Mesendoderm (in vitro differentiated cells): ENCODE data around the gene CPT1A.

ENCODE experiments used
- DNase-seq: peaks from one replicate; pipeline ENCODE4 v3.0.0; 2013
- H2AK5ac ChIP-seq: 2 replicates; pipeline ENCODE4 v1.6.1; 2013; ENCODE audit warnings: low read length, inconsistent platforms
- H2BK120ac ChIP-seq: 2 replicates; pipeline ENCODE4 v1.6.1; 2013; ENCODE audit warnings: low read depth, mild to moderate bottlenecking, low read length, moderate library complexity, mixed read lengths
- H2BK15ac ChIP-seq: replicated peaks from 2 replicates; pipeline ENCODE4 v1.6.1; 2013; ENCODE audit warnings: low read depth, mild to moderate bottlenecking, moderate library complexity
- H2BK5ac ChIP-seq: 2 replicates; pipeline ENCODE4 v1.6.1; 2013; ENCODE audit warnings: low read length, inconsistent platforms
- H3K18ac ChIP-seq: 2 replicates; pipeline ENCODE4 v1.6.1; 2013; ENCODE audit warnings: mild to moderate bottlenecking, low read length, mixed read lengths
- H3K23ac ChIP-seq: one replicate; pipeline ENCODE4 v1.6.1; 2013; ENCODE audit warnings: low read length
- H3K27ac ChIP-seq: 2 replicates; pipeline ENCODE4 v1.5.1; 2013; ENCODE audit warnings: low read depth, mild to moderate bottlenecking, inconsistent platforms, low read length, moderate library complexity
- H3K27me3 ChIP-seq: 2 replicates; pipeline ENCODE4 v1.6.1; 2013; ENCODE audit warnings: low read length, control low read depth, mild to moderate bottlenecking, inconsistent platforms; ENCODE audit not compliant: insufficient read depth, poor library complexity
- H3K36me3 ChIP-seq: 2 replicates; pipeline ENCODE4 v1.6.1; 2013; ENCODE audit warnings: low read length, inconsistent platforms; ENCODE audit not compliant: control insufficient read depth, insufficient read depth
- H3K4ac ChIP-seq: one replicate; pipeline ENCODE4 v1.6.1; 2013; ENCODE audit warnings: low read depth, mild to moderate bottlenecking, low read length, moderate library complexity
- H3K4me1 ChIP-seq: 2 replicates; pipeline ENCODE4 v1.6.1; 2013; ENCODE audit warnings: low read depth, low read length, inconsistent platforms; ENCODE audit not compliant: control insufficient read depth
- H3K4me2 ChIP-seq: 2 replicates; pipeline ENCODE4 v1.6.1; 2013; ENCODE audit warnings: low read length
- H3K4me3 ChIP-seq: 2 replicates; pipeline ENCODE4 v1.5.1; 2013; ENCODE audit warnings: mild to moderate bottlenecking, low read length
- H3K56ac ChIP-seq: one replicate; pipeline ENCODE4 v1.6.1; 2013; ENCODE audit warnings: low read length
- H3K79me1 ChIP-seq: 2 replicates; pipeline ENCODE4 v1.6.1; 2013; ENCODE audit warnings: low read length, inconsistent platforms
- H3K79me2 ChIP-seq: 2 replicates; pipeline ENCODE4 v1.6.1; 2013; ENCODE audit warnings: mild to moderate bottlenecking, low read length; ENCODE audit not compliant: control insufficient read depth, insufficient read depth
- H3K9ac ChIP-seq: 2 replicates; pipeline ENCODE4 v1.6.1; 2013; ENCODE audit warnings: low read length, inconsistent platforms
- H4K5ac ChIP-seq: one replicate; pipeline ENCODE4 v1.6.1; 2013; ENCODE audit warnings: low read length
- H4K8ac ChIP-seq: one replicate; pipeline ENCODE4 v1.6.1; 2013; ENCODE audit warnings: low read depth, mild to moderate bottlenecking, control low read depth, low read length, moderate library complexity
- WGBS: extraction: QIAGEN DNeasy Blood & Tissue Kit; methylation state at CpG from one replicate; pipeline ENCODE4 v1.1.7; 2013; ENCODE audit warnings: low lambda C conversion rate, missing lambda C conversion rate; ENCODE audit not compliant: insufficient coverage; ENCODE audit errors: extremely low coverage; 5-methylcytosine and 5-hydroxymethylcytosine counted together

Gene CPT1A

GRCh38 chr11:68808787-68809186 lies 32.9 kb downstream of the CPT1A start:
- H3K4ac ChIP-seq = no peak overlapping the region
- H3K79me1 ChIP-seq = no peaks in the 10 kb centered on the region
- no peak overlapping the region for H3K4me3 ChIP-seq
- no peak overlapping the region for H3K27ac ChIP-seq
- H3K23ac ChIP-seq = no peak overlapping the region
- H2BK15ac ChIP-seq = no peak overlapping the region
- WGBS = no CpG with 5 or more reads among the region's 2 CpGs
- no peak overlapping the region for H3K18ac ChIP-seq
- H3K4me1 ChIP-seq = no peaks in the 10 kb centered on the region
- no peaks in the 10 kb centered on the region for H3K27me3 ChIP-seq
- H3K79me2 ChIP-seq = no peaks in the 10 kb centered on the region
- H3K9ac ChIP-seq = no peak overlapping the region
- H2BK120ac ChIP-seq = no peak overlapping the region
- no peak overlapping the region for H3K4me2 ChIP-seq
- H3K36me3 ChIP-seq = no peaks in the 10 kb centered on the region
- H3K56ac ChIP-seq = no peak overlapping the region
- no peak overlapping the region for H2AK5ac ChIP-seq
- H4K8ac ChIP-seq = no peak overlapping the region
- no peak overlapping the region for H4K5ac ChIP-seq
- no peak overlapping the region for H2BK5ac ChIP-seq
- no peak for DNase-seq

DNA sequence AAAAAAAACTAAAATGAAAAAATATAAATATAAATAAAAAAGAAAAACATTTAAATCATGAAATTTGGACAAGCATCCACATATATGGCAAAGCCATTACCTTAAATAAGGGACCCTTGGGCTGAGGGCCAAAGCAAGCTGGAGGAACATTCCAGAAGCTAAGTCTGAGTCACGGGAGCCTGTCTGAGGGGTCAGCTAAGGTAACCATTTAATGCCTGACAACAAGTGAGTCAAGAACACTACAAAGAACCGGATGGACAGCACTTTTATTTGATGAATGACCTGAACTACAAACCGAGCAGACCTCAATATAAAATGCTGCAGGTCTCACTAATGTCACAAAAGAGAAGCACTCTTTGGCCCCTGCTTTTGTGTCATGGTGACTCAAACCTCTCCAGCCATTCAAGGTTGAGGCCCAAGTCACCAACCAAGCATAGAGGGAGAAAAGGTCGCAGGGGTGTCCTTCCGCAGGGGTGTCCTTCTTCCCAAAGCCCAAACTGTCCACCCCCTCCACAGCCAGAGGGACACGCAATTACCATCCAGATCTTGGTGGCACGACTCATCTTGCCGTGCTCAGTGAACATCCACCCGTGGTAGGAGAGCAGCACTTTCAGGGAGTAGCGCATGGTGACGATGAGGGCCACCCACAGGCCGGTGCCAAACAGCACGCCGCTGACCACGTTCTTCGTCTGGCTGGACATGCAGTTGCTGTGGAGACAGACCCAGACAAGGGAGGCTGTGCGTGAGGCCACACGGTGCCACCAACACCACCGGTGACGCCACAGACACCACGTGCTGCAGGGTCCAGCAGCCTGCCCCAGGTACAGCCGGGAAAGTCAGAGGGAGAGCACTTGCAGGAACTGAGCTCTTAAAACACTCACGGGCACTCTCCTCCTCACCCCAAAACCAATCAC lies 34.5 kb downstream of the CPT1A start:
- Histone ChIP-seq H2BK120ac (no peak overlapping the region), H3K79me2 (no peaks in the 10 kb centered on the region), H3K4me1 (no peaks in the 10 kb centered on the region), H3K4me3 (no peak overlapping the region), H3K4me2 (no peak overlapping the region), H4K8ac (no peak overlapping the region), H2BK5ac (no peak overlapping the region), H2BK15ac (no peak overlapping the region), H3K36me3 (no peaks in the 10 kb centered on the region), H3K9ac (no peak overlapping the region), H3K56ac (no peak overlapping the region), H3K27ac (no peak overlapping the region), H3K23ac (no peak overlapping the region), H4K5ac (no peak overlapping the region), H3K4ac (no peak overlapping the region), H3K18ac (no peak overlapping the region), H3K79me1 (no peaks in the 10 kb centered on the region), H3K27me3 (no peaks in the 10 kb centered on the region), H2AK5ac (no peak overlapping the region)
- WGBS = no CpG with 5 or more reads among the region's 23 CpGs
- DNase-seq = no peak

- Histone ChIP-seq H3K79me2 (no peaks in the 10 kb centered on the region), H4K8ac (no peak overlapping the region), H3K4me2 (no peak overlapping the region), H3K18ac (no peak overlapping the region), H2BK120ac (no peak overlapping the region), H2BK5ac (no peak overlapping the region), H3K4me1 (no peaks in the 10 kb centered on the region), H3K27ac (no peak overlapping the region), H3K4ac (no peak overlapping the region), H4K5ac (no peak overlapping the region), H3K9ac (no peak overlapping the region), H3K36me3 (no peaks in the 10 kb centered on the region), H3K4me3 (no peak overlapping the region), H3K23ac (no peak overlapping the region), H3K79me1 (no peaks in the 10 kb centered on the region), H3K56ac (no peak overlapping the region), H2AK5ac (no peak overlapping the region), H3K27me3 (no peaks in the 10 kb centered on the region), H2BK15ac (no peak overlapping the region)
- DNase-seq = peak; percentile 23
- no CpG with 5 or more reads among the region's 3 CpGs for WGBS
Observed at GRCh38 chr11:68804786-68805185, 36.9 kb downstream of the CPT1A start.

- Histone ChIP-seq H3K79me2 (no peaks in the 10 kb centered on the region), H4K8ac (no peak overlapping the region), H4K5ac (no peak overlapping the region), H3K4me3 (no peak overlapping the region), H3K23ac (no peak overlapping the region), H3K27me3 (no peaks in the 10 kb centered on the region), H3K18ac (no peak overlapping the region), H3K56ac (no peak overlapping the region), H2BK15ac (no peak overlapping the region), H3K79me1 (no peaks in the 10 kb centered on the region), H3K27ac (no peak overlapping the region), H2BK120ac (no peak overlapping the region), H2AK5ac (no peak overlapping the region), H2BK5ac (no peak overlapping the region), H3K36me3 (no peaks in the 10 kb centered on the region), H3K4ac (no peak overlapping the region), H3K4me2 (no peak overlapping the region), H3K9ac (no peak overlapping the region), H3K4me1 (no peaks in the 10 kb centered on the region)
- WGBS = no CpG with 5 or more reads among the region's 8 CpGs
- no peak for DNase-seq
Observed at GRCh38 chr11:68803766-68804165, 38.0 kb downstream of the CPT1A start.

GRCh38 chr11:68798221-68798813 lies 43.4 kb downstream of the CPT1A start:
- no peak overlapping the region for H2BK5ac ChIP-seq
- H3K9ac ChIP-seq = no peak overlapping the region
- no peaks in the 10 kb centered on the region for H3K79me1 ChIP-seq
- H3K56ac ChIP-seq = peak overlapping the region; percentile 44
- WGBS = no CpG with 5 or more reads among the region's 23 CpGs
- no peak overlapping the region for H2BK120ac ChIP-seq
- H3K4ac ChIP-seq = no peak overlapping the region
- H3K18ac ChIP-seq = no peak overlapping the region
- H4K5ac ChIP-seq = no peak overlapping the region
- peak; percentile 68 for DNase-seq
- no peak overlapping the region for H2AK5ac ChIP-seq
- no peak overlapping the region for H2BK15ac ChIP-seq
- H3K27me3 ChIP-seq = no peaks in the 10 kb centered on the region
- H4K8ac ChIP-seq = no peak overlapping the region
- H3K4me2 ChIP-seq = no peak overlapping the region
- no peak overlapping the region for H3K23ac ChIP-seq
- no peaks in the 10 kb centered on the region for H3K36me3 ChIP-seq
- H3K4me1 ChIP-seq = no peaks in the 10 kb centered on the region
- no peaks in the 10 kb centered on the region for H3K79me2 ChIP-seq
- H3K27ac ChIP-seq = no peak overlapping the region
- H3K4me3 ChIP-seq = no peak overlapping the region
